Tibial artery (tissue), 4 donors: ENCODE measurements around the gene EPB41L4B.
"Not testable (repeated sequence)": the region's sequence is repeated elsewhere in the genome, so short reads cannot be mapped to it uniquely, and the experiment has no call there.

Experiments used
- DNase-seq, 2 donors: peaks; one replicate each; pipeline ENCODE4 v3.0.0-alpha.2; 2019
- H3K27ac ChIP-seq, 2 donors: fragments of 200-600 bp; sonication (generic) in 1 of 2; 1 replicate in 1 of 2; 2 replicates in 1 of 2; pipeline ENCODE4 v1.5.1; 2018 to 2019; ENCODE audit warnings: mild to moderate bottlenecking in 1 of 2
- H3K27me3 ChIP-seq, 2 donors: fragments of 200-600 bp; sonication (generic) in 1 of 2; one replicate each; pipeline versions ENCODE4 v1.5.1 to v1.6.0; 2016 to 2019
- H3K36me3 ChIP-seq, 3 donors: fragments of 200-600 bp; sonication (generic) in 2 of 3; one replicate each; pipeline ENCODE4 v1.5.1; 2016 to 2019; ENCODE audit warnings: mild to moderate bottlenecking in 2 of 3
- H3K4me1 ChIP-seq, 4 donors: fragments of 200-600 bp; sonication (generic) in 2 of 4; 1 replicate in 3 of 4; 2 replicates in 1 of 4; pipeline ENCODE4 v1.5.1; 2016 to 2019
- H3K4me3 ChIP-seq, 2 donors: fragments of 200-600 bp; sonication (generic) in 1 of 2; 1 replicate in 1 of 2; 2 replicates in 1 of 2; pipeline ENCODE4 v1.5.1; 2018 to 2019; ENCODE audit warnings: mild to moderate bottlenecking in 2 of 2
- H3K9me3 ChIP-seq, 3 donors: fragments of 200-600 bp; sonication (generic) in 1 of 3; one replicate each; pipeline ENCODE4 v1.5.1; 2016 to 2019
- intact Hi-C: fragments of 100-400 bp; cut with DNase I; formaldehyde crosslinking; loops from one replicate; pipeline ENCODE4 v1.15.0; 2023; ENCODE audit warnings: low total_unique reads
- TF ChIP-seq, protein P1 (sequence below), 2 experiments: fragments of 200-600 bp in 1 of 2; fragments of 450-650 bp in 1 of 2; IDR thresholded peaks; one replicate each; pipeline ENCODE4 v1.5.1; 2017 to 2019; ENCODE audit warnings: antibody characterized with exemption in 2 of 2, mild to moderate bottlenecking in 1 of 2, moderate library complexity in 1 of 2

Gene EPB41L4B

DNA sequence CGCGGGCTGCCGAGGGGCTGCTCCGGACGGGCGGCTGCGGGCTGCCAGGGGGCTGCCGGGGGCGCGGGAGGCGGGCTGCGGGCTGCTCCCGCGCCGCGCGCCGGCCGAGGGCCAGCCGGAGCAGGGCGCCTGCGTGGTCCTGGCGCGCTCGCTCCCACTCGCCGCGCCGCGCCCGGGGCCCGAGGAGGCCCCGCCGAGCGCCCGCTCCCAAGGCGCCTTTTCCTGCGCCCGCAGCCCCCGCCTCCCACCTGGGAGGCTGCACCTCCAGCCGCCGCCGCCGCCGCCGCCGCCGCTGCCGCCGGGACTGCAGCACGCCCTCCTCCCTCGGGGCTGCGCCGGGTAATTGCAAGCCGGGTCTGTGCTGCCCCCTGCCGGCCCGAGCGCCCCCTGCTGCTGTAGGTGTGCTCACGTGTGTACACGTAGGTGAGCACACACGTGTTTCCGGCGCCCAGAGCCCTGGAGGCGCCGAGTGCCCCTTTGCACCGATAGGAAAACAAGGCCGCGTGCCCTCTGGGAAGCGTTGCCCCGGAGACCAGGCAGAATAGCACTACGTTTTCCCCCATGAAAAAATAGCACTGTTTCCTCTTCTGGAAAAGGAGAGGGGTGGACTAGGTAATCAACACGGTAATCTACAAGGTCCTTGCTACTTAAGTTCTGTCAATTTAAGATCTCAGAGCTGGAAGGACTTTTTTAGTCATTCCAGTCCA lies at the start of gene EPB41L4B:
EPB41L4B (minus strand) TSS at position 318 of the 707 bp plus-strand sequence. CDS start 613 bp downstream, outside the sequence.
- TF ChIP-seq, protein P1, sequence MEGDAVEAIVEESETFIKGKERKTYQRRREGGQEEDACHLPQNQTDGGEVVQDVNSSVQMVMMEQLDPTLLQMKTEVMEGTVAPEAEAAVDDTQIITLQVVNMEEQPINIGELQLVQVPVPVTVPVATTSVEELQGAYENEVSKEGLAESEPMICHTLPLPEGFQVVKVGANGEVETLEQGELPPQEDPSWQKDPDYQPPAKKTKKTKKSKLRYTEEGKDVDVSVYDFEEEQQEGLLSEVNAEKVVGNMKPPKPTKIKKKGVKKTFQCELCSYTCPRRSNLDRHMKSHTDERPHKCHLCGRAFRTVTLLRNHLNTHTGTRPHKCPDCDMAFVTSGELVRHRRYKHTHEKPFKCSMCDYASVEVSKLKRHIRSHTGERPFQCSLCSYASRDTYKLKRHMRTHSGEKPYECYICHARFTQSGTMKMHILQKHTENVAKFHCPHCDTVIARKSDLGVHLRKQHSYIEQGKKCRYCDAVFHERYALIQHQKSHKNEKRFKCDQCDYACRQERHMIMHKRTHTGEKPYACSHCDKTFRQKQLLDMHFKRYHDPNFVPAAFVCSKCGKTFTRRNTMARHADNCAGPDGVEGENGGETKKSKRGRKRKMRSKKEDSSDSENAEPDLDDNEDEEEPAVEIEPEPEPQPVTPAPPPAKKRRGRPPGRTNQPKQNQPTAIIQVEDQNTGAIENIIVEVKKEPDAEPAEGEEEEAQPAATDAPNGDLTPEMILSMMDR (IDR thresholded peaks at IDR 0.05), result peak; percentile 94 to 95
- no peaks in the 10 kb centered on the region for H3K36me3 ChIP-seq
- H3K4me3 ChIP-seq, result peak within 1 kb of the TSS; percentile 47 to 52
- DNase-seq, result peak; percentile 86 to 88
- peaks cover 0 to 17% (median 13%) of the 10 kb centered on the region in 4 donors for H3K4me1 ChIP-seq
- intact Hi-C loops, result loop anchor here (5.0 kb wide), 1 partner anchor 79 kb away; no protein-coding TSS in a partner anchor
- H3K27ac ChIP-seq, result no peak within 1 kb of the TSS
- H3K27me3 ChIP-seq, result peaks cover 0 to 47% of the 10 kb centered on the region in 2 donors
- H3K9me3 ChIP-seq, result no peaks in the 10 kb centered on the region

DNA sequence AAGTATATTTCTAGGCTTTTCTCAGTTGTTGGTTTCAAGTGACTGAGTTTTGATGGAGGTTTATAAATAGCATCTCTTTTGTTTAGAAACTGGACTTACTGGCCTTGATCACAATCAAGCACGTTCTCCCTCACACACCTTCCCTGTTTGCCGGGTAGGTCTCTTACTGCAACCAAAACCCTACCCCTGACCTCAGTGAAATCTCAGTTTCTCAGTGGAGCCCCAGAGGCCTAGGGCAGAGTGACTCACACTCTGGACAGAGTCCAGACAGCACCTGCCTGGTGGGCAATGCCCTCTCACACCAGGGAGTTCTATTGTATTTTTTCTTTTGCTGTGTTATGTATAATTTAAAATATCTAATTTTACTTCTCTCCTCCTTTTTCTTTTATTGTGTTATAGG lies 48.4 kb upstream of the EPB41L4B start:
- intact Hi-C loops, result no loop called here
- H3K4me1 ChIP-seq, result no peaks in the 10 kb centered on the region
- no peak overlapping the region for H3K27ac ChIP-seq
- H3K36me3 ChIP-seq, result no peaks in the 10 kb centered on the region
- no peaks in the 10 kb centered on the region for H3K27me3 ChIP-seq
- TF ChIP-seq, protein P1 (IDR thresholded peaks at IDR 0.05), result no peak
- no peaks in the 10 kb centered on the region for H3K9me3 ChIP-seq
- DNase-seq, result no peak
- H3K4me3 ChIP-seq, result no peak overlapping the region

DNA sequence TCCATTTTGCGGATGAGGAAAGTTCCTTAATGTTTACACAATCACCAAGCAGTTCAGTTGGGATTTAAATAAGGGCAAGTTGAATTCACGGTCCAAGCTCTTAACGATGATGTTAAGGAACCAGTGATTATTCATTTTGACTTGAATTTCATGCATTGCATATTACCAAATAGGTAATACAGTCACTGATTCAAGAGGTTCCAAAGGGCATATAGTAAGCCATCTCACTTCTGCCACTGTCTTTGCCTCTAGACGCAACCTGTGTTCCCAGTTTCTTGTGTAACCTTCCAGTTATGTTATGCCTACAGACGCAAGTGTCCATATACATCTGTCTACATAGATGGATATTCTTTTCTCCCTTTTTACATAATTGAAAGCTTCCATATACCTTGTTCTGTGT lies 39.9 kb upstream of the EPB41L4B start:
- no peaks in the 10 kb centered on the region for H3K9me3 ChIP-seq
- peaks cover 0 to 2% of the 10 kb centered on the region in 2 donors for H3K27me3 ChIP-seq
- TF ChIP-seq, protein P1 (IDR thresholded peaks at IDR 0.05), result no peak
- no peak overlapping the region for H3K27ac ChIP-seq
- intact Hi-C loops, result no loop called here
- H3K4me1 ChIP-seq, result no peaks in the 10 kb centered on the region
- DNase-seq, result no peak
- H3K4me3 ChIP-seq, result no peak overlapping the region
- no peaks in the 10 kb centered on the region for H3K36me3 ChIP-seq

DNA sequence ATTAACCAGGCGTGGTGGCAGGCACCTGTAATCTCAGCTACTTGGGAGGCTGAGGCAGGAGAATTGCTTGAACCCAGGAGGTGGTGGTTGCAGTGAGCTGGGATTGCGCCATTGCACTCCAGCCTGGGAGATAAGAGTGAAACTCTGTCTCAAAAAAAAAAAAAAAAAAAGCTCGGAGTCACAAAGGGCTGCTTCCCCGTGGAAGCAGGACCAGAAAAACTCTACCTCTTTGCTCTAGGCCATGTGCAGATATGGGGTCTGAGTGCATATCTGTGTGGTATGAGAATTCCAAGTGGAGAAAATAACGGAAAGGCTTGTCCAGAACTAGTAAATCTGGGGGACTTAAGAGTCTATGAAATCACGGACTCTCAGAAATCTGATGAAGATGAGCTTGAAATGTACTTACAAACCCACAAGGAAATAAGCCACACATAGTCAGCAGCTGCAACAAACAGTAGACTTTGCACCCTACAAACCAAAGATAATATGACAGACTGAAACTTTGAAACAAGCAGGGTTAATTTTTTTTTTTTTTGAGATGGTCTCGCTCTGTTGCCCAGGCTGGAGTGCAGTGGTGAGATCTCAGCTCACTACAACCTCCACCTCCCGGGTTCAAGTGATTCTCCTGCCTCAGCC lies 38.2 kb upstream of the EPB41L4B start:
- H3K4me1 ChIP-seq, DNase-seq, intact Hi-C loops, H3K9me3 ChIP-seq, H3K36me3 ChIP-seq, H3K4me3 ChIP-seq, H3K27me3 ChIP-seq, H3K27ac ChIP-seq: not testable (repeated sequence)

DNA sequence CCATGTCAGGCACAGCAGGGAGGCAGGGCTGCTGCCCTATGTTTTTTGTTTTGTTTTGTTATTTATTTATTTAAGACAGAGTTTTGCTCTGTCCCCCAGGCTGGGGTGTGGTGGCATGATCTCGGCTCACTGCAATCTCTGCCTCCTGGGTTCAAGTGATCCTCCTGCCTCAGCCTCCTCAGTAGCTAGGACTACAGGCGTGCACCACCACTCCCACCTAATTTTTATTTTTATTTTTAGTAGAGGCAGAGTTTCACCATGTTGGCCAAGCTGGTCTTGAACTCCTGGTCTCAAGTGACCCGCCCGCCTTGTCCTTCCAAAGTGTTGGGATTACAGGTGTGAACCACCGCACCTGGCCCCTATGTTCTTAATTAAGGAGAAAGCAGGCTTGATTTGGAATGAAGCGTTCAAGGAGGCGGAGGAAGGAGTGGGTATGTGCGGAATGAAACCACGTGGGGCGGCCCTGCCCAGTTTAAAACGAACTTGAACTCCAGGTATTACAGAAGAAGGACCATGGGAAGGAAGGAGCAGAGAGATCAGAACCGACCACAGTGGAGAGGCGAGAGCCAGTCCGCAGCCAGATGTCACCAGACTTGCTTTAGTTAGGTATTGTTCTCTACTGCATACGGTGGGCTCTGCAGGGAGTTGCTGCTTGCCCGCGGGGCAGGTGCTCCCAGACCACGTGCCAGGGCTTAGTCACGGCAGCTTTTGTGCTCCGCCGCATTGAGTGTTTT lies 34.9 kb upstream of the EPB41L4B start:
- TF ChIP-seq, protein P1 (IDR thresholded peaks at IDR 0.05), result no peak
- no peaks in the 10 kb centered on the region for H3K4me1 ChIP-seq
- H3K27me3 ChIP-seq, result peaks cover 0 to 15% of the 10 kb centered on the region in 2 donors
- H3K9me3 ChIP-seq, result no peaks in the 10 kb centered on the region
- peak in 1 of 2 donors; percentile 7 for DNase-seq
- H3K4me3 ChIP-seq, result no peak overlapping the region
- no peaks in the 10 kb centered on the region for H3K36me3 ChIP-seq
- intact Hi-C loops, result no loop called here
- H3K27ac ChIP-seq, result no peak overlapping the region

DNA sequence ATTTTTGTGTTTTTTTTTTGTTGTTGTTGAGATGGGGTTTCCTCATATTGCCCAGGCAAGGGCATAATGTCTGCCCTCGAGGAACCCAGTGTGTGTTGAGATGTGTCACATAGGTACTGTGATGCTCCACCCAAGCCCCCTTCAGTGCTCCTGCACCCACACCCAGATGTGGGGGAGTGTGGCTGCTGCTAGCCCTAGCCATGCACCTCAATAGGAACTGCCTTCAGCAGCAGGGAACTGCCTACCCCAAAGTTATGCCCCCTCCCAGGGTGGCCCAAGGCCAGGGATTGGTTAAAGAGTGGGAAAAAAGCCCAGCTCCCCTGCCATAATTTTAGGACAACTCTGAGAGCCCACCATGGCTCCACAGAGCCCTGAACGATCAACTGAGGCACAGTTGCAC lies 33.3 kb upstream of the EPB41L4B start:
- H3K9me3 ChIP-seq, result no peaks in the 10 kb centered on the region
- TF ChIP-seq, protein P1 (IDR thresholded peaks at IDR 0.05), result no peak
- intact Hi-C loops, result no loop called here

More for the DNA sequence above, 33.3 kb upstream of the EPB41L4B start:
- H3K36me3 ChIP-seq, result no peaks in the 10 kb centered on the region
- no peak overlapping the region for H3K4me3 ChIP-seq
- no peaks in the 10 kb centered on the region for H3K4me1 ChIP-seq
- peaks cover 0 to 15% of the 10 kb centered on the region in 2 donors for H3K27me3 ChIP-seq
- DNase-seq, result no peak
- no peak overlapping the region for H3K27ac ChIP-seq
